Measurements from ENCODE around the gene FBXW7.
"Not testable (repeated sequence)": the region's sequence is repeated elsewhere in the genome, so short reads cannot be mapped to it uniquely, and the experiment has no call there.

The FBXW7 gene

GRCh38 chr4:152545088-152545487 is 9.2 kb upstream of the FBXW7 start:
- no peak for DNase-seq (ENCODE audit: extremely low read depth in 1 of 2, low read depth in 1 of 2)

- not testable (repeated sequence) for DNase-seq (ENCODE audit: extremely low read depth in 1 of 2, low read depth in 1 of 2)
Measured at GRCh38 chr4:152544533-152544932, 8.6 kb upstream of the FBXW7 start.

- DNase-seq (ENCODE audit: extremely low read depth in 1 of 2, low read depth in 1 of 2) = no peak
Measured at GRCh38 chr4:152540941-152541340, 5.0 kb upstream of the FBXW7 start.

GRCh38 chr4:152540293-152540674 is 4.4 kb upstream of the FBXW7 start:
- no peak for DNase-seq (ENCODE audit: extremely low read depth in 1 of 2, low read depth in 1 of 2)

- DNase-seq (ENCODE audit: extremely low read depth in 1 of 2, low read depth in 1 of 2) = no peak
Measured at GRCh38 chr4:152539556-152540292, 3.8 kb upstream of the FBXW7 start.

GRCh38 chr4:152537881-152538280 is 2.0 kb upstream of the FBXW7 start:
- no peak for DNase-seq (ENCODE audit: extremely low read depth in 1 of 2, low read depth in 1 of 2)

GRCh38 chr4:152536545-152537182 is 772 bp upstream of the FBXW7 start:
- peak; percentile 18 to 48 for DNase-seq (ENCODE audit: extremely low read depth in 1 of 2, low read depth in 1 of 2)

GRCh38 chr4:152535360-152535902 is 461 bp downstream of the FBXW7 start:
- DNase-seq (ENCODE audit: extremely low read depth in 1 of 2, low read depth in 1 of 2) = peak in 1 of 2 donors; percentile 24

- DNase-seq (ENCODE audit: extremely low read depth in 1 of 2, low read depth in 1 of 2) = peak in 1 of 2 donors; percentile 35
Measured at GRCh38 chr4:152534541-152535359, 1.1 kb downstream of the FBXW7 start.

- DNase-seq (ENCODE audit: extremely low read depth in 1 of 2, low read depth in 1 of 2) = no peak
Measured at GRCh38 chr4:152531479-152531878, 4.4 kb downstream of the FBXW7 start.

- DNase-seq (ENCODE audit: extremely low read depth in 1 of 2, low read depth in 1 of 2) = no peak
Measured at GRCh38 chr4:152530600-152530999, 5.3 kb downstream of the FBXW7 start.

GRCh38 chr4:152529880-152530279 is 6.0 kb downstream of the FBXW7 start:
- no peak for DNase-seq (ENCODE audit: extremely low read depth in 1 of 2, low read depth in 1 of 2)

- DNase-seq (ENCODE audit: extremely low read depth in 1 of 2, low read depth in 1 of 2) = no peak
Measured at GRCh38 chr4:152528060-152528459, 7.8 kb downstream of the FBXW7 start.

GRCh38 chr4:152525878-152526277 is 10.0 kb downstream of the FBXW7 start:
- no peak for DNase-seq (ENCODE audit: extremely low read depth in 1 of 2, low read depth in 1 of 2)

- DNase-seq (ENCODE audit: extremely low read depth in 1 of 2, low read depth in 1 of 2) = no peak
Measured at GRCh38 chr4:152524427-152524826, 11.5 kb downstream of the FBXW7 start.

GRCh38 chr4:152523731-152524130 is 12.2 kb downstream of the FBXW7 start:
- no peak for DNase-seq (ENCODE audit: extremely low read depth in 1 of 2, low read depth in 1 of 2)

- no peak for DNase-seq (ENCODE audit: extremely low read depth in 1 of 2, low read depth in 1 of 2)
Measured at GRCh38 chr4:152522754-152523153, 13.1 kb downstream of the FBXW7 start.

GRCh38 chr4:152522245-152522644 is 13.6 kb downstream of the FBXW7 start:
- no peak for DNase-seq (ENCODE audit: extremely low read depth in 1 of 2, low read depth in 1 of 2)

GRCh38 chr4:152516156-152516555 is 19.7 kb downstream of the FBXW7 start:
- DNase-seq (ENCODE audit: extremely low read depth in 1 of 2, low read depth in 1 of 2) = no peak

- no peak for DNase-seq (ENCODE audit: extremely low read depth in 1 of 2, low read depth in 1 of 2)
Measured at GRCh38 chr4:152515678-152516077, 20.2 kb downstream of the FBXW7 start.

- DNase-seq (ENCODE audit: extremely low read depth in 1 of 2, low read depth in 1 of 2) = no peak
Measured at GRCh38 chr4:152514356-152514755, 21.5 kb downstream of the FBXW7 start.
